Ammon's horn (tissue), 1 donor: ENCODE results near the gene COL11A1.
"Not testable (repeated sequence)": the region's sequence is repeated elsewhere in the genome, so short reads cannot be mapped to it uniquely, and the experiment has no call there.

ENCODE experiments used
- DNase-seq: peaks from one replicate; pipeline ENCODE4 v3.0.0-alpha.2; 2016; ENCODE audit warnings: low spot score

COL11A1 gene

DNA sequence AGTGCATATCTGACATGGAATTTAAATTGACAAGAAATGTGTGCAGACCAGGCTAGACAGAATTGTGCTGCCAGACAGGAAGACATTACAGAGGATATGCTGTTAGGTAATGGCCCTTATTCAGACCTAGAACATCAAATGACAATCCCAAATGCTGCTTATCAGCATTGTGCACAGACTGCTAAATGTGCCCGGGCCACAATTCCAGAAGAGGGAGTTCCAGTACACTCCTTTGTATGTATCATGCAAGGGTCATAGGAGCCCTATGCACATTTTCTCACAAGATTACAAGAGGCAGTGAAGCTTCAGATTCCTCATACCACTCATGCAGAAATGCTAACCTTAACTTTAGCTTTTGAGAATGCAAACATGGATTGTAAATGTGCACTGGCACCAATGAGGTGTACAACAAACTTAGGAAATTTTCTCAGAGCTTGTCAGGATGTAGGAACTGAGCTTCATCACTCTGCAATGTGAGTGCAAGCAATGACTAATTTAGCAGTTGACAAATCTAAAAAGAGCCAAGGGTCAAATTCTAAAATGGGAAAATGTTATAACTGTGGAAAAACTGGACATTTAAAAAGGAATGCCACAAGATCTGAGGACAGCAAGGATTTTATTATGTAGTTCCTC is 273.5 kb downstream of the COL11A1 start:
- no peak for DNase-seq

DNA sequence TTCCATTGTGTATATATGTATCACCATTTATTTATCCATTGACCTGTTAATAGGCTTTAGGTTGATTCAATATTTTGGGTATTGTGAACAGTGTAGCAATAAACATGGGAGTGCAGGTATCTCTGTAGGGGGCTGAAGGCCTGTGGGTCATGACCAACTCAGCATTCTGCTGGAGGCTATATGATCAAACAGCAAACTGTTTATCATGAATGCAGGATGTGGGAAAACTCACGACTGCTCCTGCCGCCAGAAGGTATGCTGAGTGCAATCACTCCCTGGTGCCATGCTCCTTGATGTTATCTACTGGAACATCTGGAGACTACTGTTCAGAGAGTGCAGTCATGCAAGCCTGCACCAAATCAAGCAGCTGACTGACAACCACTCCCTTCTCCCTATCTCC is 275.2 kb downstream of the COL11A1 start:
- DNase-seq: no peak

DNA sequence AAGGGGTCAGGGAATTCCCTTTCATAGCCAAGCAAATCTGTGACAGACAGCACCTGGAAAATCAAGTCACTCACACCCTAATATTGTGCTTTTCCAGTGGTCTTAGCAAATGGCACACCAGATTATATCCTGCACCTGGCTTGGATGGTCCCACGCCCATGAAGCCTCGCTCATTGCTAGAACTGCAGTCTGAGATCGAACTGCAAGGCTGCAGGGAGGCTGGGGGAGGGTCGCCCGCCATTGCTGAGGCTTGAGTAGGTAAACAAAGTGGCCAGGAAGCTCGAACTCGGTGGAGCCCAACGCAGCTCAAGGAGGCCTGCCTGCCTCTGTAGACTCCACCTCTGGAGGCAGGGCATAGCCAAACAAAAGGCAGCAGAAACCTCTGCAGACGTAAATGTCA is 281.6 kb downstream of the COL11A1 start:
- not testable (repeated sequence) for DNase-seq
